GM10266 (cell line): ENCODE measurements around the gene CASZ1.

Source experiments
- DNase-seq: peaks from one replicate; pipeline ENCODE4 v3.0.0; 2012; ENCODE audit errors: extremely low spot score
- CTCF ChIP-seq: IDR thresholded peaks from 2 replicates; pipeline ENCODE4 v1.5.1; 2012; ENCODE audit warnings: mild to moderate bottlenecking, low read depth; ENCODE audit not compliant: control insufficient read depth, insufficient read depth; ENCODE audit errors: missing control alignments

The CASZ1 gene

GRCh38 chr1:10755970-10756521 lies 40.4 kb downstream of the CASZ1 start:
- no peak for TF ChIP-seq CTCF
- DNase-seq = no peak

GRCh38 chr1:10754568-10755329 lies 41.7 kb downstream of the CASZ1 start:
- no peak for TF ChIP-seq CTCF
- no peak for DNase-seq

- no peak for DNase-seq
- no peak for TF ChIP-seq CTCF
Measured at GRCh38 chr1:10753299-10753698, 43.1 kb downstream of the CASZ1 start.

GRCh38 chr1:10751561-10752085 lies 44.8 kb downstream of the CASZ1 start:
- no peak for DNase-seq
- no peak for TF ChIP-seq CTCF

- TF ChIP-seq CTCF = no peak
- DNase-seq = no peak
Measured at GRCh38 chr1:10751160-10751559, 45.3 kb downstream of the CASZ1 start.

- no peak for TF ChIP-seq CTCF
- DNase-seq = no peak
Measured at GRCh38 chr1:10745886-10746455, 50.5 kb downstream of the CASZ1 start.

GRCh38 chr1:10745383-10745782 lies 51.1 kb downstream of the CASZ1 start:
- DNase-seq = no peak
- no peak for TF ChIP-seq CTCF
